Liver (tissue), 9 donors: ENCODE results near the gene PARVG. TPM values are rescaled to one million over a fixed set of nuclear protein-coding genes. Genes with fewer than 3 reads are reported as not detected.

Experiments
- DNase-seq: peaks from one replicate; pipeline ENCODE4 v3.0.0-alpha.2; 2017; ENCODE audit warnings: low spot score
- H3K27ac ChIP-seq, 2 donors: one replicate each; pipeline ENCODE4 v1.7.0; 2013; ENCODE audit warnings: inconsistent platforms in 2 of 2, low read length in 2 of 2, control low read depth in 1 of 2, low read depth in 1 of 2, mild to moderate bottlenecking in 1 of 2
- H3K27me3 ChIP-seq, 4 donors: one replicate each; pipeline versions ENCODE4 v1.6.1 to v1.7.0; 2013; ENCODE audit warnings: low read length in 3 of 4, inconsistent platforms in 1 of 4, mild to moderate bottlenecking in 1 of 4, moderate library complexity in 1 of 4; ENCODE audit not compliant: control insufficient read depth in 4 of 4, insufficient read depth in 4 of 4
- H3K36me3 ChIP-seq, 4 donors: one replicate each; pipeline versions ENCODE4 v1.6.1 to v1.7.0; 2013; ENCODE audit warnings: low read length in 3 of 4, mild to moderate bottlenecking in 3 of 4, low read depth in 1 of 4, moderate library complexity in 1 of 4; ENCODE audit not compliant: control insufficient read depth in 4 of 4, insufficient read depth in 3 of 4
- H3K4me1 ChIP-seq, 4 donors: one replicate each; pipeline versions ENCODE4 v1.6.1 to v1.7.0; 2013; ENCODE audit warnings: low read length in 3 of 4, mild to moderate bottlenecking in 3 of 4, moderate library complexity in 1 of 4; ENCODE audit not compliant: control insufficient read depth in 4 of 4, insufficient read depth in 4 of 4
- H3K4me3 ChIP-seq, 3 donors: one replicate each; pipeline versions ENCODE4 v1.6.1 to v1.7.0; 2013; ENCODE audit warnings: low read length in 3 of 3, control low read depth in 1 of 3, low read depth in 1 of 3, mild to moderate bottlenecking in 1 of 3
- H3K9ac ChIP-seq, 2 donors: one replicate each; pipeline ENCODE4 v1.7.0; 2013; ENCODE audit warnings: low read length in 2 of 2, mild to moderate bottlenecking in 2 of 2, moderate library complexity in 2 of 2, control low read depth in 1 of 2, low read depth in 1 of 2
- H3K9me3 ChIP-seq, 4 donors: one replicate each; pipeline versions ENCODE4 v1.6.1 to v1.7.0; 2013; ENCODE audit warnings: low read length in 3 of 4; ENCODE audit not compliant: control insufficient read depth in 4 of 4
- EGR1 ChIP-seq, 2 donors: IDR thresholded peaks; 2 replicates each; pipeline ENCODE4 v1.6.1; 2016 to 2018; ENCODE audit warnings: antibody characterized with exemption in 2 of 2, low read depth in 2 of 2
- FOXA1 ChIP-seq: IDR thresholded peaks from 2 replicates; pipeline ENCODE4 v1.6.1; 2016; ENCODE audit warnings: antibody characterized with exemption
- FOXA2 ChIP-seq: IDR thresholded peaks from 2 replicates; pipeline ENCODE4 v1.6.1; 2016; ENCODE audit warnings: antibody characterized with exemption
- HNF4A ChIP-seq, 2 donors: conservative IDR thresholded peaks; 2 replicates each; pipeline ENCODE4 v1.6.1; 2016; ENCODE audit warnings: antibody characterized with exemption in 2 of 2, mild to moderate bottlenecking in 2 of 2
- HNF4G ChIP-seq: IDR thresholded peaks from 2 replicates; pipeline ENCODE4 v1.6.1; 2016; ENCODE audit warnings: antibody characterized with exemption
- NR2F2 ChIP-seq: IDR thresholded peaks from 2 replicates; pipeline ENCODE4 v1.6.1; 2016; ENCODE audit warnings: antibody characterized with exemption
- RAD21 ChIP-seq, 2 donors: IDR thresholded peaks; 2 replicates each; pipeline ENCODE4 v1.6.1; 2016; ENCODE audit warnings: antibody characterized with exemption in 2 of 2, mild to moderate bottlenecking in 2 of 2
- RXRA ChIP-seq, 2 donors: IDR thresholded peaks; 2 replicates each; pipeline ENCODE4 v1.6.1; 2017 to 2018; ENCODE audit warnings: antibody characterized with exemption in 2 of 2, mild to moderate bottlenecking in 1 of 2
- SP1 ChIP-seq: IDR thresholded peaks from 2 replicates; pipeline ENCODE4 v1.6.1; 2018; ENCODE audit warnings: antibody characterized with exemption, mild to moderate bottlenecking
- TAF1 ChIP-seq: conservative IDR thresholded peaks from 2 replicates; pipeline ENCODE4 v1.6.1; 2016; ENCODE audit warnings: antibody characterized with exemption, mild to moderate bottlenecking
- WGBS: extraction: QIAGEN DNeasy Blood & Tissue Kit; methylation state at CpG from one replicate; pipeline ENCODE4 v1.1.7; 2013; 5-methylcytosine and 5-hydroxymethylcytosine counted together
- polyA plus RNA-seq, 2 donors: library from polyadenylated mRNA; stranded (reverse) in 1 of 2; unstranded in 1 of 2; fragments of 200-250 nt in 1 of 2; fragments of >200 nt in 1 of 2; fragmentation: Nextera tagmentation in 1 of 2; extraction: Ambion mirVana in 1 of 2; gene quantifications; one replicate each; pipeline versions ENCODE4 v1.2.1 to v1.2.3, GENCODE V29; 2013 to 2015
- total RNA-seq, 2 donors: library from RNA; depleted of rRNA; stranded (reverse); fragments of >200 nt; gene quantifications; one replicate each; pipeline ENCODE4 v1.2.3, GENCODE V29; 2014
- TF ChIP-seq, protein P1 (sequence below): fragments of 150-350 bp; IDR thresholded peaks from 2 replicates; pipeline ENCODE4 v1.5.1; 2017; ENCODE audit warnings: improper control_type of control experiment, low read depth, low read length; ENCODE audit not compliant: missing input control
- TF ChIP-seq, protein P2 (sequence below): IDR thresholded peaks from 2 replicates; pipeline ENCODE4 v1.6.1; 2016; ENCODE audit warnings: antibody characterized with exemption
- TF ChIP-seq, protein P3 (sequence below): IDR thresholded peaks from 2 replicates; pipeline ENCODE4 v1.6.1; 2016; ENCODE audit warnings: antibody characterized with exemption, mild to moderate bottlenecking
- TF ChIP-seq, protein P4 (sequence below): IDR thresholded peaks from 2 replicates; pipeline ENCODE4 v1.6.1; 2016; ENCODE audit warnings: antibody characterized with exemption
- TF ChIP-seq, protein P5 (sequence below): IDR thresholded peaks from 2 replicates; pipeline ENCODE4 v1.6.1; 2016; ENCODE audit warnings: antibody characterized with exemption
- donor health status: healthy.
- donor health status: healthy.
- donor health status: healthy.
- donor health status: healthy.
- donor health status: healthy.

PARVG gene
- total and polyA plus RNA-seq, 4 donors, result 4.0 to 12.1 (median 6.6) TPM

DNA sequence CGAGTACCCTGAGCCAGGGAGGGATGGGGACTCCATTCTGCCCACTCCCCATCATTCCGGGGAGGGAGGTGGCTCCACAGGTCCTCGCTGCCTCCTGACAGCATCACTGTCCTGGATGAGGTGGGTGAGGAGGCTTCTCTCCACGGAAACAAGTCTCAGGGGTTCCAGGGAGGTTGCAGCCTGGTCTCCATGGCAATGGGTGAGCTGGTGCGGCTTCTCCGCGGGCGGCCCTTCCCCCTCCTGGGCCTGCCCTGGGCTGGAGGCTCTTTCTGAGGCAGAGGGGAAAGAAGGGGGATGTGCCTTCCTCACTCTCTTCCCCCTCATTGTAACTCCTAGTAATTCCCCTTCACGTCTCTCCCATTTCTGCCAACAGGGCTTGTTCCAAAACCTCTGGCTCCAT is 37.1 kb upstream of the PARVG start:
- no peaks in the 10 kb centered on the region for H3K4me1 ChIP-seq
- WGBS, result 68% methylated on average over 9 of the region's 9 CpGs

DNA sequence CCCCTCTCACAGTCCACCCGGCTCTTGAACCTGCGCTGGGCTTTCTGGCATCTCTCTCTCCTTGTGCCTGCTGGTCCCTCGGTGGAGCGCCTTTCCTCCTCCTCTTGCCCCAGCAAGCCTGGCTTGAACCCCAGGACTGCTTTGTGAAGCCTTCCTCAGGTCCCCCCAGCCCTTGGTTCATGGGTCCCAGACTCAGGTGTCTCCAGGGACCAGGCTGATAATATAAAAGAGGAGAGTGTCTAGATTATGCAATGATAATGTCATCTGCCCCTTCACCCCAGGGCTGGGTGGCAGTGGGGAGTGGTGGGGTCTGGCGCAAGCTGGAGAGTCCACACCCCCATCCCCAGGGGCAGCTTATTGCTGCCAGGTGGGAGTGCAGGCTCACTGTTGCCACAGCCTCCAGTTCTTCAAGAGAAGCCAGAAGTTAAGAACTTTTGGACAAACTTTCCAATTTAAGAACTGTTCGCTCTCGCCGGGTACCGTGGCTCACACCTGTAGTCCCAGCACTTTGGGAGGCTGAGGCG is 36.6 kb upstream of the PARVG start:
- Histone ChIP-seq H3K9me3 (no peaks in the 10 kb centered on the region), H3K27ac (no peak overlapping the region), H3K4me3 (no peak overlapping the region), H3K4me1 (no peaks in the 10 kb centered on the region), H3K27me3 (no peaks in the 10 kb centered on the region), H3K36me3 (no peaks in the 10 kb centered on the region), H3K9ac (no peak overlapping the region)
- 87% methylated on average over 10 of the region's 10 CpGs for WGBS
- no peak for DNase-seq
- no peak for TF ChIP-seq EGR1 (IDR thresholded peaks at IDR 0.05; ENCODE audit: low read depth in 2 of 2)
- no peak for TF ChIP-seq TAF1
- TF ChIP-seq, protein P1, sequence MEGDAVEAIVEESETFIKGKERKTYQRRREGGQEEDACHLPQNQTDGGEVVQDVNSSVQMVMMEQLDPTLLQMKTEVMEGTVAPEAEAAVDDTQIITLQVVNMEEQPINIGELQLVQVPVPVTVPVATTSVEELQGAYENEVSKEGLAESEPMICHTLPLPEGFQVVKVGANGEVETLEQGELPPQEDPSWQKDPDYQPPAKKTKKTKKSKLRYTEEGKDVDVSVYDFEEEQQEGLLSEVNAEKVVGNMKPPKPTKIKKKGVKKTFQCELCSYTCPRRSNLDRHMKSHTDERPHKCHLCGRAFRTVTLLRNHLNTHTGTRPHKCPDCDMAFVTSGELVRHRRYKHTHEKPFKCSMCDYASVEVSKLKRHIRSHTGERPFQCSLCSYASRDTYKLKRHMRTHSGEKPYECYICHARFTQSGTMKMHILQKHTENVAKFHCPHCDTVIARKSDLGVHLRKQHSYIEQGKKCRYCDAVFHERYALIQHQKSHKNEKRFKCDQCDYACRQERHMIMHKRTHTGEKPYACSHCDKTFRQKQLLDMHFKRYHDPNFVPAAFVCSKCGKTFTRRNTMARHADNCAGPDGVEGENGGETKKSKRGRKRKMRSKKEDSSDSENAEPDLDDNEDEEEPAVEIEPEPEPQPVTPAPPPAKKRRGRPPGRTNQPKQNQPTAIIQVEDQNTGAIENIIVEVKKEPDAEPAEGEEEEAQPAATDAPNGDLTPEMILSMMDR, result no peak
- no peak for TF ChIP-seq NR2F2
- TF ChIP-seq, protein P2, sequence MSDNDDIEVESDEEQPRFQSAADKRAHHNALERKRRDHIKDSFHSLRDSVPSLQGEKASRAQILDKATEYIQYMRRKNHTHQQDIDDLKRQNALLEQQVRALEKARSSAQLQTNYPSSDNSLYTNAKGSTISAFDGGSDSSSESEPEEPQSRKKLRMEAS, result no peak
- TF ChIP-seq RAD21 (IDR thresholded peaks at IDR 0.05), result no peak
- TF ChIP-seq, protein P3, sequence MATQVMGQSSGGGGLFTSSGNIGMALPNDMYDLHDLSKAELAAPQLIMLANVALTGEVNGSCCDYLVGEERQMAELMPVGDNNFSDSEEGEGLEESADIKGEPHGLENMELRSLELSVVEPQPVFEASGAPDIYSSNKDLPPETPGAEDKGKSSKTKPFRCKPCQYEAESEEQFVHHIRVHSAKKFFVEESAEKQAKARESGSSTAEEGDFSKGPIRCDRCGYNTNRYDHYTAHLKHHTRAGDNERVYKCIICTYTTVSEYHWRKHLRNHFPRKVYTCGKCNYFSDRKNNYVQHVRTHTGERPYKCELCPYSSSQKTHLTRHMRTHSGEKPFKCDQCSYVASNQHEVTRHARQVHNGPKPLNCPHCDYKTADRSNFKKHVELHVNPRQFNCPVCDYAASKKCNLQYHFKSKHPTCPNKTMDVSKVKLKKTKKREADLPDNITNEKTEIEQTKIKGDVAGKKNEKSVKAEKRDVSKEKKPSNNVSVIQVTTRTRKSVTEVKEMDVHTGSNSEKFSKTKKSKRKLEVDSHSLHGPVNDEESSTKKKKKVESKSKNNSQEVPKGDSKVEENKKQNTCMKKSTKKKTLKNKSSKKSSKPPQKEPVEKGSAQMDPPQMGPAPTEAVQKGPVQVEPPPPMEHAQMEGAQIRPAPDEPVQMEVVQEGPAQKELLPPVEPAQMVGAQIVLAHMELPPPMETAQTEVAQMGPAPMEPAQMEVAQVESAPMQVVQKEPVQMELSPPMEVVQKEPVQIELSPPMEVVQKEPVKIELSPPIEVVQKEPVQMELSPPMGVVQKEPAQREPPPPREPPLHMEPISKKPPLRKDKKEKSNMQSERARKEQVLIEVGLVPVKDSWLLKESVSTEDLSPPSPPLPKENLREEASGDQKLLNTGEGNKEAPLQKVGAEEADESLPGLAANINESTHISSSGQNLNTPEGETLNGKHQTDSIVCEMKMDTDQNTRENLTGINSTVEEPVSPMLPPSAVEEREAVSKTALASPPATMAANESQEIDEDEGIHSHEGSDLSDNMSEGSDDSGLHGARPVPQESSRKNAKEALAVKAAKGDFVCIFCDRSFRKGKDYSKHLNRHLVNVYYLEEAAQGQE, result no peak
- TF ChIP-seq RXRA (IDR thresholded peaks at IDR 0.05), result no peak
- TF ChIP-seq HNF4A (conservative IDR thresholded peaks at IDR 0.05), result no peak
- TF ChIP-seq, protein P4, sequence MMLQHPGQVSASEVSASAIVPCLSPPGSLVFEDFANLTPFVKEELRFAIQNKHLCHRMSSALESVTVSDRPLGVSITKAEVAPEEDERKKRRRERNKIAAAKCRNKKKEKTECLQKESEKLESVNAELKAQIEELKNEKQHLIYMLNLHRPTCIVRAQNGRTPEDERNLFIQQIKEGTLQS, result no peak
- TF ChIP-seq HNF4G, result no peak

More for the DNA sequence above, 37.1 kb upstream of the PARVG start:
- TF ChIP-seq RXRA (IDR thresholded peaks at IDR 0.05), result no peak
- TF ChIP-seq HNF4G, result no peak
- TF ChIP-seq, protein P2, result no peak
- TF ChIP-seq, protein P4, result no peak
- TF ChIP-seq FOXA1, result no peak
- TF ChIP-seq FOXA2, result no peak
- TF ChIP-seq, protein P5, sequence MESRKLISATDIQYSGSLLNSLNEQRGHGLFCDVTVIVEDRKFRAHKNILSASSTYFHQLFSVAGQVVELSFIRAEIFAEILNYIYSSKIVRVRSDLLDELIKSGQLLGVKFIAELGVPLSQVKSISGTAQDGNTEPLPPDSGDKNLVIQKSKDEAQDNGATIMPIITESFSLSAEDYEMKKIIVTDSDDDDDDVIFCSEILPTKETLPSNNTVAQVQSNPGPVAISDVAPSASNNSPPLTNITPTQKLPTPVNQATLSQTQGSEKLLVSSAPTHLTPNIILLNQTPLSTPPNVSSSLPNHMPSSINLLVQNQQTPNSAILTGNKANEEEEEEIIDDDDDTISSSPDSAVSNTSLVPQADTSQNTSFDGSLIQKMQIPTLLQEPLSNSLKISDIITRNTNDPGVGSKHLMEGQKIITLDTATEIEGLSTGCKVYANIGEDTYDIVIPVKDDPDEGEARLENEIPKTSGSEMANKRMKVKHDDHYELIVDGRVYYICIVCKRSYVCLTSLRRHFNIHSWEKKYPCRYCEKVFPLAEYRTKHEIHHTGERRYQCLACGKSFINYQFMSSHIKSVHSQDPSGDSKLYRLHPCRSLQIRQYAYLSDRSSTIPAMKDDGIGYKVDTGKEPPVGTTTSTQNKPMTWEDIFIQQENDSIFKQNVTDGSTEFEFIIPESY, result no peak
- no peak for TF ChIP-seq RAD21 (IDR thresholded peaks at IDR 0.05)
- TF ChIP-seq SP1, result no peak
- H3K9ac ChIP-seq, result no peak overlapping the region
- DNase-seq, result no peak
- H3K36me3 ChIP-seq, result no peaks in the 10 kb centered on the region
- H3K4me3 ChIP-seq, result no peak overlapping the region
- no peaks in the 10 kb centered on the region for H3K27me3 ChIP-seq
- no peak overlapping the region for H3K27ac ChIP-seq
- H3K9me3 ChIP-seq, result no peaks in the 10 kb centered on the region
